ENCODE measurements around the gene HNF4A. TPM values are rescaled to one million over a fixed set of nuclear protein-coding genes. Genes with fewer than 3 reads are reported as not detected.

Gene HNF4A
- total and polyA plus RNA-seq, 7 donors = 0.03 to 0.13 (median 0.03) TPM; not detected in 4

GRCh38 chr20:44399446-44399845 lies 43.9 kb downstream of the HNF4A start:
- DNase-seq (no peak), ATAC-seq (no peak)
- TF ChIP-seq CTCF (IDR thresholded peaks at IDR 0.05) = no peak
- Histone ChIP-seq H3K9me3 (no peaks in the 10 kb centered on the region), H3K27ac (no peak overlapping the region), H3K27me3 (ENCODE audit: insufficient read depth in 3 of 3, low read length in 2 of 3) (peaks cover 0 to 14% (median 5%) of the 10 kb centered on the region in 3 donors), H3K36me3 (ENCODE audit: insufficient read depth in 1 of 2, low read depth in 1 of 2) (no peaks in the 10 kb centered on the region), H3K4me1 (no peaks in the 10 kb centered on the region), H3K4me3 (no peak overlapping the region)
- intact Hi-C loops (cut with DNase I) = no loop called here
- 65 to 72% (median 69%) methylated on average over 3 of the region's 3 CpGs for WGBS, 3 donors

- ATAC-seq (no peak), DNase-seq (no peak)
- Histone ChIP-seq H3K27ac (no peak overlapping the region), H3K4me1 (no peaks in the 10 kb centered on the region), H3K9me3 (no peaks in the 10 kb centered on the region), H3K4me3 (no peak overlapping the region), H3K27me3 (ENCODE audit: insufficient read depth in 3 of 3, low read length in 2 of 3) (peaks cover 0 to 14% (median 5%) of the 10 kb centered on the region in 3 donors), H3K36me3 (ENCODE audit: insufficient read depth in 1 of 2, low read depth in 1 of 2) (no peaks in the 10 kb centered on the region)
- intact Hi-C loops (cut with DNase I) = no loop called here
- 66 to 84% (median 76%) methylated on average over 5 of the region's 5 CpGs for WGBS, 3 donors
- TF ChIP-seq CTCF (IDR thresholded peaks at IDR 0.05) = no peak
These were observed 45.1 kb downstream of the HNF4A start for GRCh38 chr20:44400671-44400969.

GRCh38 chr20:44400970-44401769 lies 45.7 kb downstream of the HNF4A start:
- intact Hi-C loops (cut with DNase I) = no loop called here
- WGBS, 3 donors = 64 to 69% (median 69%) methylated on average over 23 of the region's 23 CpGs
- no peak for ATAC-seq

GRCh38 chr20:44401770-44402390 lies 46.4 kb downstream of the HNF4A start:
- no peak overlapping the region for H3K27ac ChIP-seq
- no peaks in the 10 kb centered on the region for H3K4me1 ChIP-seq
- H3K9me3 ChIP-seq = no peaks in the 10 kb centered on the region
- 84 to 87% (median 86%) methylated on average over 17 of the region's 17 CpGs for WGBS, 3 donors
- no peaks in the 10 kb centered on the region for H3K36me3 ChIP-seq (ENCODE audit: insufficient read depth in 1 of 2, low read depth in 1 of 2)
- DNase-seq = no peak
- TF ChIP-seq CTCF (IDR thresholded peaks at IDR 0.05) = no peak
- no peak for ATAC-seq
- no peak overlapping the region for H3K4me3 ChIP-seq
- peaks cover 0 to 14% (median 1%) of the 10 kb centered on the region in 3 donors for H3K27me3 ChIP-seq (ENCODE audit: insufficient read depth in 3 of 3, low read length in 2 of 3)
- intact Hi-C loops (cut with DNase I) = no loop called here

More at GRCh38 chr20:44400970-44401769, 45.7 kb downstream of the HNF4A start:
- no peak overlapping the region for H3K4me3 ChIP-seq
- no peak for DNase-seq
- TF ChIP-seq CTCF (IDR thresholded peaks at IDR 0.05) = no peak
- H3K36me3 ChIP-seq (ENCODE audit: insufficient read depth in 1 of 2, low read depth in 1 of 2) = no peaks in the 10 kb centered on the region
- peaks cover 0 to 14% (median 1%) of the 10 kb centered on the region in 3 donors for H3K27me3 ChIP-seq (ENCODE audit: insufficient read depth in 3 of 3, low read length in 2 of 3)
- H3K9me3 ChIP-seq = no peaks in the 10 kb centered on the region
- no peak overlapping the region for H3K27ac ChIP-seq
- no peaks in the 10 kb centered on the region for H3K4me1 ChIP-seq

Measured in psoas muscle (tissue), 8 donors.